WTC11 (cell line): Measurements from ENCODE around the gene PRKN. TPM values are rescaled to one million over a fixed set of nuclear protein-coding genes. Genes with fewer than 3 reads are reported as not detected.
"Not testable (repeated sequence)": the region's sequence is repeated elsewhere in the genome, so short reads cannot be mapped to it uniquely, and the experiment has no call there.

Source experiments
- ATAC-seq: fragments of 200-7000 bp; cut with Tn5 transposase; 2 replicates; pipeline ENCODE4 v1.10.0; 2021; ENCODE audit warnings: mild to moderate bottlenecking, moderate library complexity
- CTCF ChIA-PET: fragments of 300-600 bp; sonication (Branson Sonifier 250); formaldehyde crosslinking; loops from one replicate; lab custom pipeline; 2021; ENCODE audit warnings: antibody characterized with exemption; lab: Charles Lee
- POLR2A ChIA-PET: fragments of 350-600 bp; sonication (Branson Sonifier 250); formaldehyde crosslinking; loops from one replicate; lab custom pipeline; 2021; ENCODE audit warnings: antibody characterized with exemption; lab: Charles Lee
- DNase-seq: peaks from one replicate; pipeline ENCODE4 v3.0.0; 2021; ENCODE audit warnings: low spot score
- H3K27ac Mint-ChIP-seq: 2 replicates; pipeline ENCODE4 v1.8.0; 2021; ENCODE audit warnings: mixed read lengths
- H3K27me3 Mint-ChIP-seq: 2 replicates; pipeline ENCODE4 v1.8.0; 2021; ENCODE audit warnings: low read depth, mild to moderate bottlenecking, moderate library complexity, mixed read lengths
- H3K36me3 Mint-ChIP-seq: 2 replicates; pipeline ENCODE4 v1.8.0; 2021; ENCODE audit warnings: mixed read lengths
- H3K4me1 Mint-ChIP-seq: 2 replicates; pipeline ENCODE4 v1.8.0; 2022; ENCODE audit warnings: mixed read lengths
- H3K4me3 Mint-ChIP-seq: 2 replicates; pipeline ENCODE4 v1.8.0; 2021; ENCODE audit warnings: mild to moderate bottlenecking, moderate library complexity, mixed read lengths
- H3K9me3 Mint-ChIP-seq: 2 replicates; pipeline ENCODE4 v1.8.0; 2021; ENCODE audit warnings: mixed read lengths
- ESRRA ChIP-seq: sonication (generic); formaldehyde crosslinking; IDR thresholded peaks from 2 replicates; pipeline ENCODE4 v1.8.1; 2022; ENCODE audit warnings: mild to moderate bottlenecking, missing genetic modification reagents, borderline replicate concordance
- GTF2I ChIP-seq: fragments of 250-450 bp; sonication (Bioruptor Pico); conservative IDR thresholded peaks from 2 replicates; pipeline ENCODE4 v1.4.0; 2021; ENCODE audit warnings: mild to moderate bottlenecking
- NR1H2 ChIP-seq: sonication (generic); formaldehyde crosslinking; IDR thresholded peaks from 2 replicates; pipeline ENCODE4 v1.9.0; 2021; ENCODE audit warnings: mild to moderate bottlenecking, moderate library complexity, missing genetic modification reagents
- RORB ChIP-seq: fragments of 250-450 bp; sonication (Bioruptor Pico); IDR thresholded peaks from 2 replicates; pipeline ENCODE4 v1.9.0; 2021; ENCODE audit warnings: mild to moderate bottlenecking
- TEAD1 ChIP-seq: sonication (generic); formaldehyde crosslinking; IDR thresholded peaks from 2 replicates; pipeline ENCODE4 v1.8.0; 2022; ENCODE audit warnings: mild to moderate bottlenecking, missing genetic modification reagents
- ZNF121 ChIP-seq: sonication (generic); formaldehyde crosslinking; IDR thresholded peaks from 2 replicates; pipeline ENCODE4 v1.8.0; 2023; ENCODE audit warnings: missing genetic modification reagents
- ZNF396 ChIP-seq: fragments of 250-450 bp; sonication (Bioruptor Pico); IDR thresholded peaks from 2 replicates; pipeline ENCODE4 v1.8.0; 2021; ENCODE audit warnings: mild to moderate bottlenecking, moderate library complexity, borderline replicate concordance
- total RNA-seq: library from RNA; stranded (reverse); gene quantifications from 3 replicates; pipeline ENCODE4 v1.2.3, GENCODE V29; 2021
- TF ChIP-seq, protein P1 (sequence below): sonication (generic); formaldehyde crosslinking; IDR thresholded peaks from 2 replicates; pipeline ENCODE4 v1.8.1; 2023; ENCODE audit warnings: mild to moderate bottlenecking, moderate library complexity, missing genetic modification reagents
- TF ChIP-seq, protein P2 (sequence below): fragments of 250-450 bp; sonication (Bioruptor Pico); IDR thresholded peaks from 2 replicates; pipeline ENCODE4 v1.9.0; 2021; ENCODE audit warnings: moderate library complexity, mild to moderate bottlenecking, inconsistent platforms, borderline replicate concordance
- TF ChIP-seq, protein P3 (sequence below): sonication (generic); formaldehyde crosslinking; IDR thresholded peaks from 2 replicates; pipeline ENCODE4 v1.8.1; 2023; ENCODE audit warnings: mild to moderate bottlenecking, missing genetic modification reagents, moderate library complexity
- TF ChIP-seq, protein P4 (sequence below): sonication (generic); formaldehyde crosslinking; conservative IDR thresholded peaks from 2 replicates; pipeline ENCODE4 v1.8.1; 2023; ENCODE audit warnings: mild to moderate bottlenecking, low read depth, missing genetic modification reagents, moderate library complexity
- TF ChIP-seq, protein P5 (sequence below): fragments of 250-450 bp; sonication (Bioruptor Pico); IDR thresholded peaks from 2 replicates; pipeline ENCODE4 v2.1.2; 2022; ENCODE audit warnings: mild to moderate bottlenecking, moderate library complexity

The PRKN gene
- total RNA-seq, 1 experiment from 2014 or later: 0.59 TPM

DNA sequence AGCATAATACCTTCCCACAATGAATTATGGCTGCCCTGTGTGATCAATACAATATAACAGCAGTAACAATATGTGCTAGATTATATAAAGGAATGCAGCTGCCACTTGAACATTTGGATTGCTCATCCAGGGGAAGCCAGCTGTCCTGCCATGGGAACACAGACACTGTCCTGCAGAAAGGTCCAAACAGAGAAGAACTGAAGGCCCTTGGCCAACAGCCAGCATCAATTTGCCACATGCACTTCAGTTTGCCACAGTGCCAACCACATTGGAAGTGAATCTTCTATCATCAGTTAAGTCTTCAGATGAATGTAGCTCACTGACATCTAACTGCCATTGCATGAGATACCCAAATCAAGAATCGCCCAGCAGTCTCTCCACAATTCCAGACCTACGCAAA lies 332.4 kb downstream of the PRKN start (continued):
- TF ChIP-seq NR1H2 (CRISPR knock-in tag): no peak
- TF ChIP-seq, protein P1, sequence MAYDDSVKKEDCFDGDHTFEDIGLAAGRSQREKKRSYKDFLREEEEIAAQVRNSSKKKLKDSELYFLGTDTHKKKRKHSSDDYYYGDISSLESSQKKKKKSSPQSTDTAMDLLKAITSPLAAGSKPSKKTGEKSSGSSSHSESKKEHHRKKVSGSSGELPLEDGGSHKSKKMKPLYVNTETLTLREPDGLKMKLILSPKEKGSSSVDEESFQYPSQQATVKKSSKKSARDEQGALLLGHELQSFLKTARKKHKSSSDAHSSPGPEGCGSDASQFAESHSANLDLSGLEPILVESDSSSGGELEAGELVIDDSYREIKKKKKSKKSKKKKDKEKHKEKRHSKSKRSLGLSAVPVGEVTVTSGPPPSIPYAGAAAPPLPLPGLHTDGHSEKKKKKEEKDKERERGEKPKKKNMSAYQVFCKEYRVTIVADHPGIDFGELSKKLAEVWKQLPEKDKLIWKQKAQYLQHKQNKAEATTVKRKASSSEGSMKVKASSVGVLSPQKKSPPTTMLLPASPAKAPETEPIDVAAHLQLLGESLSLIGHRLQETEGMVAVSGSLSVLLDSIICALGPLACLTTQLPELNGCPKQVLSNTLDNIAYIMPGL (CRISPR knock-in tag): no peak
- no peak for TF ChIP-seq GTF2I
- TF ChIP-seq, protein P2, sequence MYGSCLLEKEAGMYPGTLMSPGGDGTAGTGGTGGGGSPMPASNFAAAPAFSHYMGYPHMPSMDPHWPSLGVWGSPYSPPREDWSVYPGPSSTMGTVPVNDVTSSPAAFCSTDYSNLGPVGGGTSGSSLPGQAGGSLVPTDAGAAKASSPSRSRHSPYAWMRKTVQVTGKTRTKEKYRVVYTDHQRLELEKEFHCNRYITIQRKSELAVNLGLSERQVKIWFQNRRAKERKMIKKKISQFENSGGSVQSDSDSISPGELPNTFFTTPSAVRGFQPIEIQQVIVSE (CRISPR knock-in tag): no peak
- TF ChIP-seq ZNF121 (CRISPR knock-in tag): no peak
- TF ChIP-seq, protein P3, sequence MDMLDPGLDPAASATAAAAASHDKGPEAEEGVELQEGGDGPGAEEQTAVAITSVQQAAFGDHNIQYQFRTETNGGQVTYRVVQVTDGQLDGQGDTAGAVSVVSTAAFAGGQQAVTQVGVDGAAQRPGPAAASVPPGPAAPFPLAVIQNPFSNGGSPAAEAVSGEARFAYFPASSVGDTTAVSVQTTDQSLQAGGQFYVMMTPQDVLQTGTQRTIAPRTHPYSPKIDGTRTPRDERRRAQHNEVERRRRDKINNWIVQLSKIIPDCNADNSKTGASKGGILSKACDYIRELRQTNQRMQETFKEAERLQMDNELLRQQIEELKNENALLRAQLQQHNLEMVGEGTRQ (CRISPR knock-in tag): no peak

DNA sequence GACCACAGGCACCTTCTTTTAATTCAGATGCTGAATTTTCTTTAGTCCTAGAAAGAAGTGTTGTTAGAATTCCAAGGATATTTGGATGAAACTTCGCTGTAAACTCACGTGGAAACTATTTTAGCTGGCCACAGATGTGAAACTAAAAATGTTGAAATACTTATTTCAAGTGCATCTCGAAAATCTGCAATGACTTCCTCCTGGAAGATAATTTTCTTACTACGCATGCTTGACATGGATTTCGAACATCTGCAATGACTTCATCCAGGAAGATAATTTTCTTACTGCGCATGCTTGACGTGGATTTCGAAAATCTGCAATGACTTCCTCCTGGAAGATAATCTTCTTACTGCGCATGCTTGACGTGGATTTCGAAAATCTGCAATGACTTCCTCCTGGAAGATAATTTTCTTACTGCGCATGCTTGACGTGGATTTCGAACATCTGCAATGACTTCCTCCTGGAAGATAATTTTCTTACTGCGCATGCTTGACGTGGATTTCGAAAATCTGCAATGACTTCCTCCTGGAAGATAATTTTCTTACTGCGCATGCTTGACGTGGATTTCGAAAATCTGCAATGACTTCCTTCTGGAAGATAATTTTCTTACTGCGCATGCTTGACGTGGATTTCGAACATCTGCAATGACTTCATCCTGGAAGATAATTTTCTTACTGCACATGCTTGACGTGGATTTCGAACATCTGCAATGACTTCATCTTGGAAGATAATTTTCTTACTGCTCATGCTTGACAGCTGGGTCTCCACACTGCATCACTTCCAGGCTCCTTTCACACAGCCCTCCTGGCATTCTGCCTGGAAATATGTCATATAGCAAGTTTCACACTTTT lies 336.4 kb downstream of the PRKN start:
- H3K36me3 Mint-ChIP-seq, H3K27ac Mint-ChIP-seq, ATAC-seq, H3K9me3 Mint-ChIP-seq, H3K4me3 Mint-ChIP-seq, POLR2A ChIA-PET, H3K4me1 Mint-ChIP-seq, CTCF ChIA-PET, DNase-seq, H3K27me3 Mint-ChIP-seq: not testable (repeated sequence)

DNA sequence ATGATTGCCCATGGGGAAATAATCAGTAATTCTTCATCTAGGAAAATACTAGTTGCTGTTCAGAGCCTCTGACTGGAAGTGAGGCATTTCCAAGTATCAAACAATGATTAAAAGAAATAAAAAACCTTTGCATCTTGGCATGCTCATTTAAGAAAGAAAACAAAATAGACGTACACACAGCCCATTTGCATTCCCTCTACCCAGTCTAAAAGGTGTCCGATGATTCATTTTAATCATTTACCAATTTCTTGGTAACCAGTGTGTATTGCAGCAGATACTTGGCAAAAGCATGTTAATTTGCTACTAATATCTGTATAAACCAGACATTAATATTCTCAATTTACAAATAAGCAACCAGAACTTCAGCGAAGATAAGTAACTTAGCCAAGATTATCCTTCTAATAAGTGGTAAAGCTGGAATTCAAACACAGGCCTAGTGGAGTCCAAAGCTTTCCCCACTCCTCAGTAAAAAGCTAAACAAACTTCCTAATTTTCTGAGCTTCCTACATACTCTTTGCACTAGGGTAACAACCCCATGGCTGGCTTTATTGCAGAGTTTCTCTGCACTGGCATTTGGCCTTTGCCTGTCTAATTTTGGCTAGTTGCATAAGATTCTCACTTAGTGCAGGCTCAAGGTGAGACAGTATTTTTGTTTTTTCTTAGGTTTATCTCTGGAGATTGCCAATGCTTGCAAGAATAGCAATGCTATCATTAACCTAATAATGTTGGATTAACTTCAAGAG lies 338.1 kb downstream of the PRKN start:
- Mint-ChIP-seq H3K27ac (no peak overlapping the region), H3K27me3 (no peaks in the 10 kb centered on the region), H3K9me3 (no peaks in the 10 kb centered on the region), H3K4me1 (no peaks in the 10 kb centered on the region), H3K36me3 (no peaks in the 10 kb centered on the region), H3K4me3 (no peak overlapping the region)
- ChIA-PET POLR2A (no interaction called here), CTCF (interaction anchor here (0.6 kb wide), 1 partner anchor 70 kb away, joined by 3 read pairs; no protein-coding TSS in a partner anchor)
- TF ChIP-seq RORB (CRISPR knock-in tag) (no peak), TEAD1 (CRISPR knock-in tag) (no peak), ESRRA (CRISPR knock-in tag) (no peak), ZNF396 (no peak)
- TF ChIP-seq, protein P4, sequence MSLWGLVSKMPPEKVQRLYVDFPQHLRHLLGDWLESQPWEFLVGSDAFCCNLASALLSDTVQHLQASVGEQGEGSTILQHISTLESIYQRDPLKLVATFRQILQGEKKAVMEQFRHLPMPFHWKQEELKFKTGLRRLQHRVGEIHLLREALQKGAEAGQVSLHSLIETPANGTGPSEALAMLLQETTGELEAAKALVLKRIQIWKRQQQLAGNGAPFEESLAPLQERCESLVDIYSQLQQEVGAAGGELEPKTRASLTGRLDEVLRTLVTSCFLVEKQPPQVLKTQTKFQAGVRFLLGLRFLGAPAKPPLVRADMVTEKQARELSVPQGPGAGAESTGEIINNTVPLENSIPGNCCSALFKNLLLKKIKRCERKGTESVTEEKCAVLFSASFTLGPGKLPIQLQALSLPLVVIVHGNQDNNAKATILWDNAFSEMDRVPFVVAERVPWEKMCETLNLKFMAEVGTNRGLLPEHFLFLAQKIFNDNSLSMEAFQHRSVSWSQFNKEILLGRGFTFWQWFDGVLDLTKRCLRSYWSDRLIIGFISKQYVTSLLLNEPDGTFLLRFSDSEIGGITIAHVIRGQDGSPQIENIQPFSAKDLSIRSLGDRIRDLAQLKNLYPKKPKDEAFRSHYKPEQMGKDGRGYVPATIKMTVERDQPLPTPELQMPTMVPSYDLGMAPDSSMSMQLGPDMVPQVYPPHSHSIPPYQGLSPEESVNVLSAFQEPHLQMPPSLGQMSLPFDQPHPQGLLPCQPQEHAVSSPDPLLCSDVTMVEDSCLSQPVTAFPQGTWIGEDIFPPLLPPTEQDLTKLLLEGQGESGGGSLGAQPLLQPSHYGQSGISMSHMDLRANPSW: no peak
- TF ChIP-seq, protein P5, sequence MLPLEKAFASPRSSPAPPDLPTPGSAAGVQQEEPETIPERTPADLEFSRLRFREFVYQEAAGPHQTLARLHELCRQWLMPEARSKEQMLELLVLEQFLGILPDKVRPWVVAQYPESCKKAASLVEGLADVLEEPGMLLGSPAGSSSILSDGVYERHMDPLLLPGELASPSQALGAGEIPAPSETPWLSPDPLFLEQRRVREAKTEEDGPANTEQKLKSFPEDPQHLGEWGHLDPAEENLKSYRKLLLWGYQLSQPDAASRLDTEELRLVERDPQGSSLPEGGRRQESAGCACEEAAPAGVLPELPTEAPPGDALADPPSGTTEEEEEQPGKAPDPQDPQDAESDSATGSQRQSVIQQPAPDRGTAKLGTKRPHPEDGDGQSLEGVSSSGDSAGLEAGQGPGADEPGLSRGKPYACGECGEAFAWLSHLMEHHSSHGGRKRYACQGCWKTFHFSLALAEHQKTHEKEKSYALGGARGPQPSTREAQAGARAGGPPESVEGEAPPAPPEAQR: no peak
- DNase-seq (no peak), ATAC-seq (no peak)
